DMS114 treated with DMSO at 0.1 percent for 48 hours (cell line): Measurements from ENCODE around the gene TMEM270.
"Not testable (repeated sequence)": the region's sequence is repeated elsewhere in the genome, so short reads cannot be mapped to it uniquely, and the experiment has no call there.

ENCODE experiments used
- DNase-seq: peaks from one replicate; lab custom pipeline; 2025; ENCODE audit not compliant: unreplicated experiment; lab: John Stamatoyannopoulos, UW

The TMEM270 gene

GRCh38 chr7:73852500-73852899 is 8.5 kb upstream of the TMEM270 start:
- no peak for DNase-seq

DNA sequence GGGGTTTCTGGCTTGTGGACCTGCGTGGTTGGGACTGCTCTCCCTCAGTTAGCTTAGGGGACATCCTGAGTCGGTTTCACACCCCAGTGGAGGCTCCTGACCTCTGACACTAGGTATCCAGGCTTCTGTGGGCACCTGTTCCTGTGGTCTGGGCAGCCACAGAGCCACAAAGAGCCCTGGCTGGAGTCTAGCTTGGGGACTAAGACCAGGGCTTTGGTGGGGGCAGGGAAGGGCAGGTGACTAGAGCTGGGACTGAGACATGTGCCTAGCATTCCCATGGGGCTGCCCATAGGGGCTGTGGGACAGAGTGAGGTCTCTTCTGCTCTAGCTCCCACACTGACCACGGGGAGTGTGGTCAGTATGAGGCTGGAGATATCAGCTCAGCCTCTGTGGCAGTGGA is 4.0 kb upstream of the TMEM270 start:
- no peak for DNase-seq

DNA sequence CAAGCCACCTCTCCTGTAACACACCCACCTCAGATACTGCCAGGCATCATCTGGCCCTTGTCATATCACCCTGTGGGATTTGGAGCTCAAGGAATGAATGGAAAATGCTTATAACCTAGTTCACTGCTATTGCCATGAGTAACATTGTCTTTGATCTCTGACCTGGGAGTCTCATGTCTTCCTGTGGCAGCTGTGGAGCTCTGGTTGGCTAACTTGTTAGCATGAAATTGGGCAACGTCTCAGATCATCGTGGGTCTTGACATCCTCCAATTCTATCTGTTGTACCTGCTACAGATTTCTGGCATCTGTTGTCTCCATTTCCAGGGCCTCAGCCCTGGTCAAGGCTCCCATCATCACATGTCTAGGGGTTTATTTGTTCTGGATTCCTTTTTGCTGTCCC is 2.2 kb upstream of the TMEM270 start:
- DNase-seq, result no peak

DNA sequence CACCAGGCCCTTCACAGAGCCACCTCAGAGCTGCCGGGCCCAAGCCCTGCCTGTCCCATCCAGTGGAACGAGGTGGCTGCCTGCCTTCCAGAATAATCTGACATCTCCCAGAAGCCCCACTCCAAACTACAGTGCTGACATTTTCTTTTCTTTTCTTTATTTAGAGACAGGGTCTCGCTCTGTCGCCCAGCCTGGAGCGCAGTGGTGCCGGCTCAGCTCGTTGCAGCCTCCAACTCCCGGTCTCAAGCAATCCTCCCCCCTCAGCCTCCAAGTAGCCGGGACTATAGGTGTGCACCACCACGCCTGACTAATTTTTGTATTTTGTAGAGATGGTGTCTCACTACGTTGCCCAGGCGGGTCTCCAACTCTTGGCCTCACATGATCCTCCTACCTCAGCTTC is 346 bp downstream of the TMEM270 start:
- no peak for DNase-seq

- no peak for DNase-seq
These were observed 4.2 kb downstream of the TMEM270 start for GRCh38 chr7:73864981-73865711.

DNA sequence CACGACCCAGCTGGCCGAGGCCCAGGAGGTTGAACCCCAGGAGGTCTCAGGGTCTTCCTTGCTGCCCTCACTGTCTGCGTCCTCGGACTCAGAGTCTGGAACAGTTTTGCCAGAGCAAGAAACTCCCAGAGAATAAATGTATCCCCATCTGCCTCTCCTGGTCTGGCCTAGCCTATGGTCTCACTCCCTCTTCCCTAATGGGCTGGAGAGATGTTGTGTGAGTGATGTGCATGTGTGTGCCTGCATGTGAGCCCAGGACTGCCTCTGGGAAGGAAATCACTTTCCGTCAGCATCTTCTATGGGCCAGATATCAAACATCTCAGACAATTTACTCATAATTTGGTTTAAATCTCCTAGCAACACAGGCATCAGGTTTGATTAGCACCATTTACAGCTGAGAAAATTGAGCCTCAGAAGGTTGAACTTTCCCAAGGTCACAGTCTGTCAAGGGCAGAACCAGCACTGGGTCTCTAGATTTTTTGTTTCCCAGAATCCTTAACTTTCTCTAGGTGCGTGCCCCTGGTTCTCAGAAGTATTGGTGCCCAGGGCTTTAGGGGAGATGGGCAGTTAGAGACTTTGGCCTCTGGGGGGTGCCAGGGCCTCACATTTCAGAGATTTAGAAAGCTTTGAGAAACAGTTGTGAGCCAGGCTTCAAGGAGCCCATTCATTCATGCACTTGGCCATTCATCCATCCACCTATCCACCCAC is 4.9 kb downstream of the TMEM270 start:
- DNase-seq, result peak; percentile 39

DNA sequence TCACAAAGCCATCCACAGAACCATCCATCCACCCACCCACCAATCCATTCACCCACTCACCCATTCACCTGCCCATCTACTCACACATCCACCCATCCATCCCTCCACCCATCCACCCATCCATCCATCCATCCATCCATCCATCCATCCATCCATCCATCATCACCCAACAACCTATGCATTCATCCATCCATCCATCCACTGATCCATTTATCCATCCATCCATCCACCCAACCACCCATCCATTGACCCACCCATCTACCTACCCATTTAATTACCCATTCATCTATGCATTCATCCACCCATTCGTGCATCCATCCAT is 5.4 kb downstream of the TMEM270 start:
- DNase-seq, result no peak

- DNase-seq, result no peak
These were observed 8.2 kb downstream of the TMEM270 start for GRCh38 chr7:73869011-73869798.

DNA sequence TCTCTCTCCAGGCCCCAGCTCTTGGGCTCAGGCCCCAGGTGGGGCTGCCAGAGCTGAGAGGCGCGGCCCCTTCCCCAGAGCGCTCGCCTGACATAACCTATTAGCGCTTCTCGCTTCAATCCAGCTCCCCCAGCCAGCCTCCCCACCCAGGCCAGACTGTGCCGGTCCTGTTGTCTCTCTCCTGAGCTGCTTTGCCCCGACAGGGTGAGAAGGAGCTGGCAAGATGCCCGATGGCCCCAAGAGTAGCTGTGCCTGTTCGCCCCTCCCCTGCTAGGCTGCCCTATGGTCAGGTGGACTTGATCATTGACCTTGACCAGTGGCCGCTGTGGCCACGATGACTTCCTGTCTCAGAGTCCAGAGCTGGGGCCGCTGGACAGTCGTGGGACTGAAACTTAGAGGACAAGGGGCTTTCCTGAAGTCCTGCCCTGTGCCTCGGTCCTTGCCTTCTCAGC is 9.1 kb downstream of the TMEM270 start:
- DNase-seq, result no peak

DNA sequence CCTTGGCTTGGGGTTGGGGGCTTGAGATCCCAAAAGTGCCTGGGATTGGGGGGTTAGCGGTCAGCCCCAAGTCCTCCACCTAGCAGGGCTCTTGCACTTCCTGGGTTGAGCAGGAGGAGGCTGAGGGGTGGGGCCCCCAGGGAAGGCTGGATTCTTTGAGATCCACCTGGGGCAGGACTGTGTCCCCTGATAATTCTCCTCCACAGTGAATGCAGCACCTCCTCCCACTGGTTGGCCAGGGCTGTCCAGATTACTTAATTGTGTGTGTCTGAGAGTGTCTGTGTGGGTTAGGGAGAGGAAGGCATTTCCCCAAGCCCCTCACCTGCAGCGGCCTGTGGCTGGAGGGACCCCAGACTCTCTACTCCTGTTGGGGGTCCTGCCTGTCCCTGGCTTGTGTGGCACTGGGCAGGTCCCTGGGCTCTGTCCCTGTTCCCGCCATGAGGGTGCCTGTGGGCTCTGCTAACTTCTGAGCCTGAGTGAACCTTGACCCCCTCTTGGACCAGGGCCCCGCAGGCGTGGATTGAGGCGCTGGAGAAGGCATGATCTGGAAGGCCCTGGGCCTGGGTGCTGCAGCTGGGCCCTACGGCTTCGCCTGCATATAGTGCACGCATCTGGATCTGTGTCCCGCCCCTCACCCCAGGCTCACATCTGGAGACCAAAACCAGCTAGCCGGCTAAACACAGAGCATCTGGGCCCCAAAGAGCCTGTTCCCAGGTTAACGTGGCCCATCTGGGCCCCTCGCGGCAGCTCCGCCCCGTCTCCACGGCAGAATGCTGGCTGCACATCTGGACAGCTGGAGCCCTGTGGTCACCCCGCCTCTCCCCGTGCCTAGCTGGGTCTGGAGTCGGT is 10.4 kb downstream of the TMEM270 start:
- DNase-seq, result no peak

DNA sequence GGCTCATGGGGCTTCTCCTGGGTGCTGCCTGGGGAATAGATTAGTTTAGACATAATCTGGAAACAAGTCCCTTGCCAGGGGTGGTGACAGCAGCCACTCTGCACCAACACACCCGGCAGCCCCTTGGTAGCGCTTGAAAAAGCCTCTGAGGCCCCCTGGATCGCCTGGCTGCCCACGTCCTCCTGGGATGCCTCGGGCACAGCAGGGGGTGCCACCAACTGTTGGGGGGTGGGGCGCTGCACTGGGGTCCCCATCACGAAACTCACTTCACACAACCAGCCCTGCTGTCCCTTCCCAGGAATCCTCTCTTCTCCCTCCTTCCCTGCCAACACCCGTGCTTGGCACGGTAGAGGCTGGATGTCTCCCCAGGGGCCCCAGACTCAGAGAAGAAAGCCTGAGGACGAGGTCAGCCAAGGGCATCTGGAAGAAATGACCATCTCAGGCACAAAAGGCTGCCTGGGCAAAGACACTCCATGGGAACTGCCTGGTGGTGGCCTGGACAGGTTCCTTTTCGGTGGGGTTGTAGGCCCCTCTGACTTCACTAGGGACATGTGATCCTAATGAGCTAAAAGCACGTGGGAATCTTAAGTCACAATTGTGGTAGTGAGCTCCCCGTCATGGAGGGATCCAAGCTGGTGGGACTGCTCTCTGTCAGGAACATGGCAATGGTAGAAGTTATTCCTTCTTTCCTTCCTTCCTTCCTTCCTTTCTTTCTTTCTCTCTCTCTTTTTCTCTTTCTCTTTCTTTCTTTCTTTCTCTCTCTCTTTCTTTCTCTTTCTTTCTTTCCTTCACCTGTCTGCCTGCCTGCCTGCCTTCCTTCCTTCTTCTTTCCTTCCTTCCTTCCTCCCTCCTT is 11.3 kb downstream of the TMEM270 start:
- no peak for DNase-seq

GRCh38 chr7:73876361-73876760 is 15.4 kb downstream of the TMEM270 start:
- DNase-seq, result no peak

- no peak for DNase-seq
These were observed 16.0 kb downstream of the TMEM270 start for GRCh38 chr7:73876973-73877372.

GRCh38 chr7:73879977-73880681 is 19.2 kb downstream of the TMEM270 start:
- no peak for DNase-seq

GRCh38 chr7:73880755-73881328 is 19.9 kb downstream of the TMEM270 start:
- DNase-seq, result no peak

DNA sequence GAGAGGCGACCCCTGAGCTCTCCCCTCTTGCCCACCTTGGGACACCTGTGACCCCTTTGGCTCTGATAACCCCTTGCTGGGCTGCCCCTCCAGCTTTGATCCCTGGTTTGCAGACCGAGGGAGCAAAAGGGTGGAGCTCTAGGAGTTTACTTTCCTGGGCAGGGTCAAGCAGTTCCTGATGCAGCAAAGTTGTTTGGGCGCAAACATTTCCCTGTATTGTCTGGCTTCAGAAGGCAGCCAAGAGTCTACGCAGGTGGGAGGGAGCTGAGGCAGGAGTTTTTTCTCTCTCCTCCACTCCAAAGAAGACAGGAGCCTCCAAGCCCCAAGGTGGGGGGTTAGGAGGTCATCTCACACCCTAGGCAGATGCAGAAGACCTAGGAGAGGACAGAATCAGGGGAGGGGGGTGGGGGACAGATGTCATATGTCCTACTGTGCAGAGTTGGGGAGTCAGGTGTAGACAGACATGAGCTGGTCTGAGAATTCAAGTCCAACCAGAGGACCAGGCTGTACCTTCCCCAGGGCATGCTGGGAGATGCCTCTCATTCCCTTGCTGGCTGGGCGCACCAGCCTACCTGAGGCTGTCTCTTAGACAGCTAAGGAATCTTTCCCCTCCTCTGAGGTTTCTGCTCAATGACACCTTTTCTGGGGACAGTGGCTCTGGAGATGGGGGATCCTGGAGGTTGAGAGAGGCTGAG is 20.5 kb downstream of the TMEM270 start:
- no peak for DNase-seq

DNA sequence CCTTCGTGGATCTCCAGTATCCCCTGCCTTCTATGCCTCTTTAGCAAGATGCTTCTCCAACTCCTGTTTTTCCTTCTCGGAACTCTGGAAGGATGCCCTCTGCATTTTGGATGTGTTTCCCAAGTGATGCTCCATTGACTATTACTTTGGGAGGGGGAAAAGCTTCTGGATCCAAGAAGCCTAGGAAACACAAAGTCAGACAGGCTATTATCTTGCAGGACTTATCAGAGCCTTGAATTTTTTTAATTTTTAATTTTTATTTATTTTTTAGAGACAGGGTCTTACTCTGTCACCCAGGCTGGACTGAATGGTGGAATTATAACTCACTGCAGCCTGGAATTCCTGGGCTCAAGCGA is 21.1 kb downstream of the TMEM270 start:
- no peak for DNase-seq

DNA sequence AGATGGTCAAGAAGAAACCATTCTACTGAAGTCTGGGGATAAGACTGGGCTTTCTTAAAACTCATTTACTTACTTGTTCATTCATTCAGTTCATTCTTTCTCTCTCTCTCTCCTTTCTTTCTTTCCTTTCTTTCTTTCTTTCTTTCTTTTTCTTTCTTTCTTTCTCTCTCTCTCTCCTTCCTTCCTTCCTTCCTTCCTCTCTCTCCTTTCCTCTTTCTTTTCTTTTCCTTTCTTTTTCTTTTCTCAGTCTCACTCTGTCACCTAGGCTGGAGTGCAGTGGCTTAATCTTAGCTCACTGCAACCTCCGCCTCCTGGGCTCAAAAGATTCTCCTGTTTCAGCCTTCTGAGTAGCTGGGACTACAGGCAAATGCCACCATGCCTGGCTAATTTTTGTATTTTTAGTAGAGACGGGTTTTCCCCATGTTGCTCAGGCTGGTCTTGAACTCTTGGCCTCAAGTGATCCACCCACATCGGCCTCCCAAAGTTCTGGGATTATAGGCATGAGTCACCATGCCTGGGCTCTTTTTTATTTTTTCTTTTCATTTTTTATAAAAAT is 24.0 kb downstream of the TMEM270 start:
- DNase-seq, result not testable (repeated sequence)
